Stomach (tissue), 4 donors: ENCODE data around the gene BRSK2.

Experiments used
- CTCF ChIP-seq, 7 experiments: fragments of 450-650 bp in 4 of 7; fragments of 200-600 bp in 3 of 7; sonication (generic) in 3 of 7; IDR thresholded peaks; one replicate each; pipeline ENCODE4 v1.5.1; 2016 to 2019; ENCODE audit warnings: antibody characterized with exemption in 7 of 7, control low read depth in 2 of 7, mild to moderate bottlenecking in 1 of 7
- POLR2A ChIP-seq, 4 donors: fragments of 450-650 bp; IDR thresholded peaks; one replicate each; pipeline ENCODE4 v1.6.1; 2016; ENCODE audit warnings: antibody characterized with exemption in 4 of 4, control low read depth in 2 of 4, mild to moderate bottlenecking in 1 of 4, moderate library complexity in 1 of 4

GRCh38 chr11:1439341-1439740 lies 49.6 kb downstream of the BRSK2 start:
- no peak for TF ChIP-seq POLR2A (IDR thresholded peaks at IDR 0.05)
- TF ChIP-seq CTCF (IDR thresholded peaks at IDR 0.05) = no peak
